HL-60/S4 treated with retinoic acid at 250 ng/mL for 4 days and 3 days (cell line): ENCODE results near the gene ZFPM1.

ENCODE experiments used
- in situ Hi-C: fragments of 300-500 bp; cut with MboI; formaldehyde crosslinking; loops from 2 replicates; pipeline ENCODE4 v1.7.0; 2022; ENCODE audit warnings: low sequenced_read_pairs

The ZFPM1 gene

DNA sequence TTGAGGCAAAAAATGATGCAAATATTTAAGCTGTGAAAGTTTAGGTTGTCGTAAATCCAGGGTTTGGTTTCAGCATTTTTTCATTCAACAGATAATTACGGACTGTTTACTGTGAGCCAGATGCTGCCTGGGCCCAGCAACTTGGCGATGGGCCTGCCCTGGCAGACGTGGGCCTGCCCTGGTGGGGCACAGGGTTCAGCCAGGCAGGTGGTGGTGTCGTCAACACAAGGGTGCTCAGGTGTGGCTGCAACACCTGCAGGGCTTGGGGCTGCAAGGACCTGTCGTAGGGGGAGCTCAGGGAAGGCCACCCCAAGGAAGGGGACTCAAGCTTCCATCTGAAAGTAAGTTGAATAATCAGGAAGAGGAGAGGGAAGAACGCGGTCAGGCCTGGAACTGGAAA lies 132.2 kb downstream of the ZFPM1 start:
- in situ Hi-C loops = no loop called here

DNA sequence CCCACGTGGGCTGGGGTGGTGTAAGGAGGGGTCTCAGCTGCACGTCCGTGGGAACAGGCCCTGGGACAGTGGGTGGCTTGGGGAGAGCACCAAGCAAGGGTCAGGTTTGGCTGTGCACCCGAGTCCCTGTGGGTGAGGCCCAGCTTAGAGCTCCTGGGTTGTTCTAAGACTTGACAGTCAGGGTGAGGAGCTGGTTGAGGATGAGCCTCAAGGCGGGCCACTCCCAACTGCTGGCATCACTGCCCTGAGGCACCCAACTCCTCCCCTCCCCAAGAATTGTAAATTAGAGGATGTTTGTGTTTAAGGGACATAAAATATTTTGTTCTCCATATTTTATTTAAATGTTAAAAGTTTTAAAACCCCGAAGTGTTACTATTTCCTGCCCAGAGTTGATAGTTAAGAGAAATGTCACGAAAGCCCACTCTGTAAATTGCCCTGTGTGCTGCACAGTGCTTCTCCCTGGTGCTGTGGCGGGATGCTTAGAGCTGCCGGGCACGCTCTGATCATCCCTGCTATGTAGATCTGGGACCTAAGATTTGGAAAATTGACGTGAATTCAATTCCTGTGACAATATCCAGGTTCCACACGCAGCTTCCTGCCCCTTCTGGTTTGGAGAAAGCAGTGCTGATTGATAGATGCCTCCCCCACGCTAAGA lies 133.0 kb downstream of the ZFPM1 start:
- in situ Hi-C loops = no loop called here
